Panc1 (cell line): ENCODE results near the gene ABCC1. TPM values are rescaled to one million over a fixed set of nuclear protein-coding genes. Genes with fewer than 3 reads are reported as not detected.

ENCODE experiments used
- ATAC-seq: fragments of 200-7000 bp; cut with Tn5 transposase; 2 replicates; pipeline ENCODE4 v1.9.1; 2020; ENCODE audit warnings: mild to moderate bottlenecking, moderate library complexity
- BruUV-seq: library from RNA; stranded (reverse); fragments of 400-500 nt; replicated peaks from 2 replicates; lab custom pipeline; 2021; lab: Mats Ljungman, UMichigan
- CTCF ChIA-PET: fragments of 300-600 bp; sonication (Branson Sonifier 250); formaldehyde crosslinking; loops from one replicate; lab custom pipeline; 2022; ENCODE audit warnings: antibody characterized with exemption; lab: Charles Lee
- POLR2A ChIA-PET: fragments of 300-600 bp; sonication (Branson Sonifier 250); formaldehyde crosslinking; loops from one replicate; lab custom pipeline; 2022; ENCODE audit warnings: antibody characterized with exemption; lab: Charles Lee
- DNase-seq: peaks from one replicate; pipeline ENCODE4 v3.0.0-alpha.2; 2010; ENCODE audit warnings: low read depth, low spot score
- H3K27ac ChIP-seq: 2 replicates; pipeline ENCODE4 v1.5.1; 2011; ENCODE audit warnings: mild to moderate bottlenecking, low read length, inconsistent platforms
- H3K27me3 ChIP-seq: fragments of 200-500 bp; sonication (Bioruptor generic); 2 replicates; pipeline ENCODE4 v1.6.0; 2014; ENCODE audit warnings: low read length, inconsistent platforms; ENCODE audit not compliant: control insufficient read depth, insufficient read depth
- H3K36me3 ChIP-seq: fragments of 200-500 bp; sonication (Bioruptor generic); 2 replicates; pipeline ENCODE4 v1.5.1; 2014; ENCODE audit warnings: inconsistent platforms, mild to moderate bottlenecking, low read length, moderate library complexity; ENCODE audit not compliant: control insufficient read depth, insufficient read depth
- H3K4me1 ChIP-seq: 2 replicates; pipeline ENCODE4 v1.5.1; 2011; ENCODE audit warnings: inconsistent platforms, mild to moderate bottlenecking, low read length, moderate library complexity; ENCODE audit not compliant: control insufficient read depth, insufficient read depth
- H3K4me3 ChIP-seq, 2 experiments: 2 replicates each; pipeline ENCODE4 v1.5.1; 2011 to 2012; ENCODE audit warnings: low read depth in 2 of 2, low read length in 2 of 2, mild to moderate bottlenecking in 2 of 2, inconsistent platforms in 1 of 2, moderate library complexity in 1 of 2
- H3K9me3 ChIP-seq: fragments of 200-500 bp; sonication (Bioruptor generic); 2 replicates; pipeline ENCODE4 v1.5.1; 2014; ENCODE audit warnings: low read depth, mild to moderate bottlenecking, inconsistent platforms, low read length, moderate library complexity; ENCODE audit not compliant: control insufficient read depth, insufficient read depth
- POLR2AphosphoS5 ChIP-seq: IDR thresholded peaks from 2 replicates; pipeline ENCODE4 v1.6.1; 2012; ENCODE audit warnings: mild to moderate bottlenecking, low read depth, low read length, moderate library complexity
- SIN3A ChIP-seq: IDR thresholded peaks from 2 replicates; pipeline ENCODE4 v1.6.1; 2012; ENCODE audit warnings: low read depth, mild to moderate bottlenecking, low read length, moderate library complexity, borderline replicate concordance; ENCODE audit not compliant: insufficient read depth
- TCF7L2 ChIP-seq: IDR thresholded peaks from 2 replicates; pipeline ENCODE4 v1.6.1; 2011; ENCODE audit warnings: mild to moderate bottlenecking, low read depth, low read length, inconsistent platforms
- in situ Hi-C: cut with HindIII; loops from 2 replicates; pipeline ENCODE4 v1.10.0; 2016; ENCODE audit warnings: low sequenced_read_pairs, low pct_unique_long_range_greater_than_20kb
- intact Hi-C: fragments of 100-400 bp; cut with micrococcal nuclease; formaldehyde crosslinking; loops from one replicate; pipeline ENCODE4 v1.10.0; 2022; ENCODE audit not compliant: unreplicated experiment
- total RNA-seq: library from RNA; stranded (reverse); gene quantifications from one replicate; pipeline ENCODE4 v1.2.1, GENCODE V29; 2021; ENCODE audit not compliant: unreplicated experiment
- TF ChIP-seq, protein P1 (sequence below), 2 experiments: IDR thresholded peaks; 2 replicates each; pipeline ENCODE4 v1.6.1; 2011 to 2012; ENCODE audit warnings: low read depth in 2 of 2, control low read depth in 1 of 2, low read length in 1 of 2, mild to moderate bottlenecking in 1 of 2, moderate library complexity in 1 of 2; ENCODE audit not compliant: insufficient read depth in 1 of 2
- TF ChIP-seq, protein P2 (sequence below): fragments of 450-650 bp; IDR thresholded peaks from 2 replicates; pipeline ENCODE4 v1.5.1; 2017; ENCODE audit warnings: mild to moderate bottlenecking

Gene ABCC1
- total RNA-seq, 1 experiment from 2014 or later = 296 TPM

- DNase-seq = no peak
- peaks cover 23% of the 10 kb centered on the region; the same call in 1 of the 2 replicates for H3K9me3 ChIP-seq
- TF ChIP-seq, protein P1, sequence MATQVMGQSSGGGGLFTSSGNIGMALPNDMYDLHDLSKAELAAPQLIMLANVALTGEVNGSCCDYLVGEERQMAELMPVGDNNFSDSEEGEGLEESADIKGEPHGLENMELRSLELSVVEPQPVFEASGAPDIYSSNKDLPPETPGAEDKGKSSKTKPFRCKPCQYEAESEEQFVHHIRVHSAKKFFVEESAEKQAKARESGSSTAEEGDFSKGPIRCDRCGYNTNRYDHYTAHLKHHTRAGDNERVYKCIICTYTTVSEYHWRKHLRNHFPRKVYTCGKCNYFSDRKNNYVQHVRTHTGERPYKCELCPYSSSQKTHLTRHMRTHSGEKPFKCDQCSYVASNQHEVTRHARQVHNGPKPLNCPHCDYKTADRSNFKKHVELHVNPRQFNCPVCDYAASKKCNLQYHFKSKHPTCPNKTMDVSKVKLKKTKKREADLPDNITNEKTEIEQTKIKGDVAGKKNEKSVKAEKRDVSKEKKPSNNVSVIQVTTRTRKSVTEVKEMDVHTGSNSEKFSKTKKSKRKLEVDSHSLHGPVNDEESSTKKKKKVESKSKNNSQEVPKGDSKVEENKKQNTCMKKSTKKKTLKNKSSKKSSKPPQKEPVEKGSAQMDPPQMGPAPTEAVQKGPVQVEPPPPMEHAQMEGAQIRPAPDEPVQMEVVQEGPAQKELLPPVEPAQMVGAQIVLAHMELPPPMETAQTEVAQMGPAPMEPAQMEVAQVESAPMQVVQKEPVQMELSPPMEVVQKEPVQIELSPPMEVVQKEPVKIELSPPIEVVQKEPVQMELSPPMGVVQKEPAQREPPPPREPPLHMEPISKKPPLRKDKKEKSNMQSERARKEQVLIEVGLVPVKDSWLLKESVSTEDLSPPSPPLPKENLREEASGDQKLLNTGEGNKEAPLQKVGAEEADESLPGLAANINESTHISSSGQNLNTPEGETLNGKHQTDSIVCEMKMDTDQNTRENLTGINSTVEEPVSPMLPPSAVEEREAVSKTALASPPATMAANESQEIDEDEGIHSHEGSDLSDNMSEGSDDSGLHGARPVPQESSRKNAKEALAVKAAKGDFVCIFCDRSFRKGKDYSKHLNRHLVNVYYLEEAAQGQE (IDR thresholded peaks at IDR 0.05; ENCODE audit: insufficient read depth in 1 of 2, low read depth in 2 of 2, low read length in 1 of 2) = no peak
- TF ChIP-seq SIN3A = no peak
- TF ChIP-seq, protein P2, sequence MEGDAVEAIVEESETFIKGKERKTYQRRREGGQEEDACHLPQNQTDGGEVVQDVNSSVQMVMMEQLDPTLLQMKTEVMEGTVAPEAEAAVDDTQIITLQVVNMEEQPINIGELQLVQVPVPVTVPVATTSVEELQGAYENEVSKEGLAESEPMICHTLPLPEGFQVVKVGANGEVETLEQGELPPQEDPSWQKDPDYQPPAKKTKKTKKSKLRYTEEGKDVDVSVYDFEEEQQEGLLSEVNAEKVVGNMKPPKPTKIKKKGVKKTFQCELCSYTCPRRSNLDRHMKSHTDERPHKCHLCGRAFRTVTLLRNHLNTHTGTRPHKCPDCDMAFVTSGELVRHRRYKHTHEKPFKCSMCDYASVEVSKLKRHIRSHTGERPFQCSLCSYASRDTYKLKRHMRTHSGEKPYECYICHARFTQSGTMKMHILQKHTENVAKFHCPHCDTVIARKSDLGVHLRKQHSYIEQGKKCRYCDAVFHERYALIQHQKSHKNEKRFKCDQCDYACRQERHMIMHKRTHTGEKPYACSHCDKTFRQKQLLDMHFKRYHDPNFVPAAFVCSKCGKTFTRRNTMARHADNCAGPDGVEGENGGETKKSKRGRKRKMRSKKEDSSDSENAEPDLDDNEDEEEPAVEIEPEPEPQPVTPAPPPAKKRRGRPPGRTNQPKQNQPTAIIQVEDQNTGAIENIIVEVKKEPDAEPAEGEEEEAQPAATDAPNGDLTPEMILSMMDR = no peak
- CTCF ChIA-PET = interaction anchor here (0.5 kb wide), 1 partner anchor 43 kb away, joined by 8 read pairs; no protein-coding TSS in a partner anchor
- H3K36me3 ChIP-seq = 0 out of 2 replicates have a peak, but pooled peaks cover 2% of the 10 kb centered on the region
- no TSS peak for BruUV-seq
- ATAC-seq = peak; percentile 32; the same call in 1 of the 2 replicates
- POLR2A ChIA-PET = interaction anchor here (0.6 kb wide), 2 partner anchors 122 to 153 kb away, joined by 3 to 9 read pairs; no protein-coding TSS in a partner anchor
- peak overlapping the region; percentile 58 for H3K27ac ChIP-seq
- no peak overlapping the region for H3K4me3 ChIP-seq
- peaks cover 32% of the 10 kb centered on the region for H3K4me1 ChIP-seq
- H3K27me3 ChIP-seq = no peaks in the 10 kb centered on the region
- intact Hi-C loops (no loop called here), in situ Hi-C loops (no loop called here)
Measured at GRCh38 chr16:15972046-15972868, 22.8 kb downstream of the ABCC1 start.

- in situ Hi-C loops (no loop called here), intact Hi-C loops (no loop called here)
- CTCF ChIA-PET = interaction anchor here (0.7 kb wide), 1 partner anchor 217 kb away, joined by 4 read pairs; no protein-coding TSS in a partner anchor
- POLR2A ChIA-PET = no interaction called here
- TF ChIP-seq, protein P1 (IDR thresholded peaks at IDR 0.05; ENCODE audit: insufficient read depth in 1 of 2, low read depth in 2 of 2, low read length in 1 of 2) = no peak
- TF ChIP-seq, protein P2 = no peak
- no peak for TF ChIP-seq POLR2AphosphoS5
- TF ChIP-seq SIN3A = no peak
- no peak for TF ChIP-seq TCF7L2
- no peaks in the 10 kb centered on the region for H3K27me3 ChIP-seq
- DNase-seq (no peak), ATAC-seq (peak; percentile 50)
- peak overlapping the region; percentile 60 for H3K27ac ChIP-seq
- H3K4me3 ChIP-seq = no peak overlapping the region
- H3K9me3 ChIP-seq = peaks cover 23% of the 10 kb centered on the region; the same call in 1 of the 2 replicates
- H3K4me1 ChIP-seq = peaks cover 24% of the 10 kb centered on the region
- BruUV-seq = no TSS peak
- 0 out of 2 replicates have a peak, but pooled peaks cover 2% of the 10 kb centered on the region for H3K36me3 ChIP-seq
Measured at GRCh38 chr16:15973421-15973820, 24.0 kb downstream of the ABCC1 start.
